Activated CD4-positive, alpha-beta T cell treated with anti-CD3 and anti-CD28 coated beads for 48 hours (primary cell): ENCODE data around the gene EIF3J.

Source experiments
- DNase-seq: peaks from one replicate; pipeline ENCODE4 v3.0.0-alpha.2; 2020

The EIF3J gene

DNA sequence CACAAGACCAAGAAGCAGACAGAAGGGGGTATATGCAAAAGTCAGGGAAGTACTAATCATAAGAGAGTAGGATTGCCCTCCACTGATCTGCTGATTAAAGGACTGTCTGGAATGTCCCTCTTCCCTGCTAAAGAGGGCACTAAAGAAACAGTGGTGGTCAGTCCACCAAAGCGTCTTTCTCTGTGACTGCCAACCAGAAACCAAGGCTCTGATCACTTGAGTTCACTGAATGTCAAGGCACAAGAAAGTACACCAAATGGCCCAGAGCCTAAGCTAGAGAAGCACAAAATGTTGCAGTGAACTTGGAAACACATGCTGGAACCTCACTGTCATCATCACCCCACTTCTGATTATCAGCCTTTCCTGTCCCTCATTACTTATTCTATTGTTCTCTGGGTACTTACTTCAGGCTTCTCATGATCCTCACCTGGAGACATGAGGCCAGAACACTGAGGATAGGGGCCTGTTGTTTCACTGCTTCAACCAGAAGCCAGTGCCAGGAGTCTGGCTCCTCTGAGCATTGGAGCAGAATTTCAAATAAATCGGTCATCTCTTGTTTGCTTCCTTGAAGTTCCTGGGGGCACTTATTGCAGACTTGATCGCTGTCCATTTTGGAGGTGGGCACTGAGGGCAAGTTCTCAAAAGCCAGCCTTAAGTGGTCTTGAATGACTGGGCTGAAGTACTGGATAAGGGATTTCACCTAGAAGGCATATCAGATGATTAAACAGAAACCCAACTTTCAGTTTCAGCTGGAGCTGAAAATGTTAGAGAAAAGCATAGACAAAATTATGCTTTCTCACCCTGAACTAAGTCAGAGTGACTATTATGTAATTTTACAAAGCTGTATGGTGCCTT is 58.9 kb downstream of the EIF3J start:
- DNase-seq = no peak

DNA sequence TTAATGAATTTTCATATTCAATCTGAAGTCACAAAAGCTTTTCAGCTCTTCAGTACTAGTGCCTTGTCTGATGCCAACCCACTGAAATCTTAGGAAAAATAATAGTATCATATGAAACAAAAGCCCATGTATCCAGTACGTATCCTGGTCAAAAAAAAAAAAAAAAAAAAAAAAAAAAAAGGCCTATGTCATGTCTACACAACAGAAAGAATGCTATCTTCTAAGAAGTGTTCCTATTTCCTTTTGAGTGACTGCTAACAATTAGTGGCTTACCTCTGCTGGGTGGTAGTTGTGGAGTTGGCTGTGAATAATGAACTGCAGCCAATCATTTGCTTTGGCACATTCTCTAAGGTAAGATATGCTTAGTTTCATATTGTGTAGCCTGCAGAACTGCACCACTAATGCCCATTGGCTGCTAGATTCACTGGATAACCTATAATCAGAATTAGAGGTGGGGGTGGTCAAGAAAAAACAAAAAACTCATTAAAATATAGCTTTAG is 59.6 kb downstream of the EIF3J start:
- no peak for DNase-seq

DNA sequence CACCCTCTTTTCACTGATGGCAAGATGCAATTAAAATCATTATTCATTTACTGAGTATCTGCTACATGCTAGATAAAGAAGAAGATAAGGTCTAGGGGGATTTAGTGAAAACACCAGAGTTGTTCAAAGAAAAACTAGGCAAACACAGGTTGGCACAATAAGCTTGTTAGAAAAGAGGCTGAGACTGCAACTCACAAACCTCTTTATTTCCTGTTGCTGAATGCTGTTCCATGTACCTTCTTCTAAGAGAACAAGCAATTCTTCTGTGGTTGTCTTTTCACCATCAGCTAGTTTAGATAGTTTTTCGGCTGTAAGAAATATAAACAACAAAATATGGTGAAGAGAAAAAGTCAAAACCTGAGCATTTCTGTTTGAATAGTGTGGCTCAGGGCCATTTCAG is 61.1 kb downstream of the EIF3J start:
- no peak for DNase-seq

DNA sequence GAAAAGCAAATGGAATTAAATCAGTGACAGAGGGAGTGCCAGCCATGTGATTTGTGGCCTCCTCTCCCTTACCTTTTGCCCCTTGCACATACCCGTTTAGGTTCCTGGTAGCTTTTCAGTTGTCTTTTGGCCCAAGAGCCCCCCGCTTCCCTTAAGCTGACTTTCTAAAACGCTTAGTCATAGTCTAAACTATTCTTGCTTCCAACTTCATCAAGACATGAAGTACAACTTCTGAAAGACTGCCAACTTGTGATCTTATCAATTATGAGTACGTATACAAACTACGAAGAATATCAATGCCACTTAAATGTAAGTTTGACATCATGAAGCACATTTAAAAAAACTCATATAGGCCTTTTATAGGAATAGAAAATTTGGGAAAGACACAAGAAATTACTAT is 61.9 kb downstream of the EIF3J start:
- no peak for DNase-seq

DNA sequence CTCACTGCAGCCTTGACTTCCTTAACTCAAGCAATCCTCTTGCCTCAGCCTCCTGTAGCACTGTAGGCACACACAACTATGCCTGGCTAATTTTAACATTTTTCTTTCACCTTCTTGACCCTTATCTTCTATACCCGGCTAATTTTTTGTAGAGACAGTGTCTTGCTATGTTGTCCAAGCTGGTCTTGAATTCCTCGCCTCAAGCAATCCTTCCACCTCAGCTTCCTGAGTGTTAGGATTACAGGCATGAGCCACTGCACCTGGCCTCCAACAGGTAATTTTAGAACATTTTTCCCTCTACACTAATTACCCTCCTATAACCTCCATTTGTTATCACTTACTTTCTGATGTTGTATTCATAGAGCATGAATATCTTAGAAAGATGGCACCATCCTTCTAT is 66.2 kb downstream of the EIF3J start:
- DNase-seq = no peak

DNA sequence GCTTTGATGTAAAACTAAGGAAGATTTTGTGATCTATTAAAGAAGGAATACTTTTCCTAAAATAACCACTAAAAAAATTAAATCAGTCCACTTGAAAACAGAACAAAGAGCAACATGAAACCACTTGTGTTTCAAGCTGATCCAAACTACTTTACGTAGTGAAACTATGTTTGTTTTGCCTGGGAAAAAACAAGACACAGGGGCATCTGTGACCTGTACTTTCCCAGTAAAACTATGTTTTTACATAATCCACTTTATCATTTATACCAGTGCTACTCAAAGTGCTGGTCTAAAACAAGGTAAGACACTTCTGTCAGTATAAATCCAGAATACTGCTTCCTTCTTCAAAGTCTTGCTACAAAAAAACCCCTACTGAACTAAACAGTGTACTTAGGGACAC is 69.8 kb downstream of the EIF3J start:
- DNase-seq = no peak
